GM18909 (cell line): ENCODE data around the gene HS3ST3A1.
"Not testable (repeated sequence)": the region's sequence is repeated elsewhere in the genome, so short reads cannot be mapped to it uniquely, and the experiment has no call there.

Experiments used
- ATAC-seq: cut with Tn5 transposase; IDR thresholded peaks from one replicate; pipeline ENCODE4 v1.9.1; 2021; ENCODE audit warnings: mild to moderate bottlenecking; ENCODE audit not compliant: unreplicated experiment, poor library complexity

HS3ST3A1 gene

GRCh38 chr17:13500947-13501346, 100.8 kb downstream of the HS3ST3A1 start:
- ATAC-seq = no peak

DNA sequence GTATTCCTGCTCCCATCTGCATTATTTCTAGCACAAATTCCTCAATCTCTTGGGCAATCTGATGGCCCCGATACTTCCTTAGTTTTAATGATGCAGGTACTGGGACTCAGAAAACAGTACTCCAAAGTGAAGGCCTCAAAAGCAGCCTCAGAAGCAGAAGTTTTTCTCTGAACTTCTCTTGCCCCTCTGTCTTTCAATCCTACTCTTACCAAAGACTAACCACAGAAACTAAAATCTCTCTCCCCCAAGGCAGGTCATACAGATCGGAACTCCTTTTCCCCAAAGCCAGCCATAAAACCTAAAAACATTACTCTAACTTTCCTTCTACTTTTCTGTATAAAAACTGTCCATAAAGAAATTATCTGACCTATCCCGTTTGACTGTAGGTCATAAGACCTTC, 103.5 kb downstream of the HS3ST3A1 start:
- no peak for ATAC-seq

DNA sequence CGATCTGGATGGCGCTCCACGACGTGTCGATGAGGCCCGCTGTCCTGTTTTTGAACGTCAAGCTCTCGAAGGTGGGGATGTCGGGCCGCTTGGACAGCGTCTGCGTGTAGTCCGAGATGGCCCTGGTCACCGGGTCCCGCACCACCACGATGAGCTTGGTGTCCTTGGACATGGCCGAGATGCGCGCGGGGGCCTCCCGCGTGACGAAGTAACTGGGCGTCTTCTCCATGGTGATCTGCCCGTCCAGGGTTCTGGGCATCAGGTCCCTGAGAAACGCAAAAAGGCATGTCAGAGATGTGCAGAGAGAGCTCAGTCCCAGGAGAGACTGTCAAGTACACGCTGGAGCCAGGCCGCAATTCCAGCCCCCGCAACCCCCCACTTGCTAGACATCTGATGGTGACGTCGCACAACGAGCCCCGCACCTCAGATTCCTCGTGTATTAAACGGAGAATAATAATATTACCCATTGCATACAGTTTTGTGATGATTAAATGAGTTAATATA, 105.1 kb downstream of the HS3ST3A1 start:
- not testable (repeated sequence) for ATAC-seq

DNA sequence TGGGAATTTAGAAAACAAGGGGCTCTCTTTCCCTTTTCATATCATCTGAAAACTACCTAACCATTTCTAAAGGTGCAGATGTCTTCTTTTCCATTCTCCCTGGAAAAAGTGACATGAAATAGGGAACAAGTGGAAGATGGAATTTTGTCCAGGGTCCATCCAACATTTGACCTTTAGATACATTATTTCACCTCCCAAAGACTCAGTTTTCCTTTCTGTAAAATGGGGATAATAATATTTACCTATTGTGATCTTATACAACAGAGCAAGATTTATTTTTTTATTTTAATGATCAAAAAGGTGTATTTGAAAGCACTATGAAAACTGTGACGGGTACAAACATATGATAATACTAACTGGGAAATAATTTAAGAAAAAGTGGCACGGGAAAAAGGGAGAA, 106.3 kb downstream of the HS3ST3A1 start:
- no peak for ATAC-seq

DNA sequence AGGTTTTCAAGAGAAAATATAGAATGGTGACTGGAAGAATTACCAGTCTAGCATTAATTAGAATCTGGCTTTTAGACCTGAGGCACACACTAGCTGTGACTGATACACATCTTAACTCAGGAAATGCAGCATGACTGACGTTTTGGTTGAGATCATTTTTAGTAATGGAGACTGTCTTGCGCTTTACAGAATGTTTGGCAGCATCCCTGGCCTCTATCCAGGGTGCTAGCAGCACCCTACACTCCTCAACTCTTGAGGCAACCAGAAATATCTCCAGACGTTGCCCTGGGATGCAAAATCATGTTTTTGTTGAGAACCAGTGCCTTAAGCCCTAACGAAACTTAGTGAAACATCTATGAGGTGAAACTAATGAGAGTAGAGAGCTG, 109.0 kb downstream of the HS3ST3A1 start:
- ATAC-seq = no peak

- no peak for ATAC-seq
These were observed 109.6 kb downstream of the HS3ST3A1 start for GRCh38 chr17:13491916-13492736.

DNA sequence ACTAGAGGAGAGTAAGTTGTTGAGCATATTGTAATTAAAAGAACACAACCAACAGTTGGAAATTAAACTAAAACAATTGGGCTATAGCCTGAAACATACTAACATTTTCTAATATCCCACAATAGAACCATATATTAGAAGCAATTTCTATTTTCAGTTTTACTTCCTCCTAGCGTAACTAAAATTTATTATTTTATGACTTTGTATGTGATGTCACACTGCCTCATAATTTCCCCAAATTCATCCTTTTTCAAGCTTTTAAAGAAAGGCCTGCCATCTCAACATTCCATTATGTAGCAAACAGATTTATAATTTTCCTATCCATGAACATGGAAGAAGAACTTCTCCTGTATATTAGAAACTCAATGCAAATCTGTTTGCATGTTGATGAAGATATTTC, 110.2 kb downstream of the HS3ST3A1 start:
- no peak for ATAC-seq

GRCh38 chr17:13490906-13491482, 110.7 kb downstream of the HS3ST3A1 start:
- no peak for ATAC-seq

- ATAC-seq = no peak
These were observed 111.3 kb downstream of the HS3ST3A1 start for GRCh38 chr17:13490427-13490826.

DNA sequence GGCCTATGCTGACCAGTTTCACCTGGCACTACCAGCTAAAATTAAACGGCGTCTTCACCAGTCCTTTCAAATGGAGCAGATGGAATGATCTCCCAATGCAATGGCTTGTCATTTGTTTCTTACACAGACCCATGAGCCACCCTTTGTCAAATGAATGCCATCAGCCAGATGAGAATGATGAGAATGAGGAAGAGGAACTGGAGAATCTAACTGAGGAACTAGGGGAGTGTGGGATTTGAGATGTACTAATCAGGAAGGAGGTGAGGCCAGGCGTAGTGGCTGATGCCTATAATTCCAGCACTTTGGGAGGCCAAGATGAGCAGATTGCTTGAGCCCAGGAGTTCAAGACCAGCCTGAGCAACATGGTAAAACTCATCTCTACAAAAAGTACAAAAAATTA, 116.4 kb downstream of the HS3ST3A1 start:
- ATAC-seq = no peak

DNA sequence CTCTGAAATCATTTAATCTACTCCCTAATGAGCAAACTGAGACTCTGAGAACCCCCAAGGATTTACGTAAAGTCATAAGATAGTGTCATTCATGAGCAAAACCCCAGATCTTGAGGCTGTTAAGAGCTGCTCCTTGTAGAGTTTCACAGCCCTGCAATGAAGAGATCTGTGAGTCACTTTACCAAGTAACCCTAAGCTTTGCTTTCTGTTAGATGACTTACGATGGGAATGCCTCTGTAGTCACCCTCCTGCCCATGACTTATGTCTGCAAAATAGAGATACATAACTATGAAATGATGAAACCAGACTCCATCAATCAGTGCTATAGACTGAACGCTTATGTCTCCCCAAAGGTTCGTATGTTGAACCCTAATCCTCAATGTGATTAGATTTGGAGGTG, 117.7 kb downstream of the HS3ST3A1 start:
- ATAC-seq = no peak

DNA sequence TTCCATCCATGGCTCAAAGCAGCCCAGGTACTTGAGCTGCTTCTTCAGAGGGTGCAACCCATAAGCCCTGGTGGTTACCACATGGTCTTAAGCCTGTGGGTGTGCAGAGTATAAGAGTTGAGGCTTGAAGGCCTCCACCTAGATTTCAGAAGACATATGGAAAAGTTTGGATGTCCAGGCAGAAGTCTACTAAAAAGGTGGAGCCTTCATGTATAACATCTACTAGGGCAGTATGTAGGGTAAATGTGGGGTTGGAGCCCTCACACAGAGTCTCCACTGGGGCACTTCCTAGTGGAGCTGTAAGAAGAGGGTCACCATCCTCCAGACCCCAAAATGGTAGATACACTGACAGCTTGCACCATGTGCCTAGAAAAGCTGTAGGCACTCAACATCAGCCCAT, 120.9 kb downstream of the HS3ST3A1 start:
- no peak for ATAC-seq

GRCh38 chr17:13478326-13478830, 123.4 kb downstream of the HS3ST3A1 start:
- ATAC-seq = no peak

DNA sequence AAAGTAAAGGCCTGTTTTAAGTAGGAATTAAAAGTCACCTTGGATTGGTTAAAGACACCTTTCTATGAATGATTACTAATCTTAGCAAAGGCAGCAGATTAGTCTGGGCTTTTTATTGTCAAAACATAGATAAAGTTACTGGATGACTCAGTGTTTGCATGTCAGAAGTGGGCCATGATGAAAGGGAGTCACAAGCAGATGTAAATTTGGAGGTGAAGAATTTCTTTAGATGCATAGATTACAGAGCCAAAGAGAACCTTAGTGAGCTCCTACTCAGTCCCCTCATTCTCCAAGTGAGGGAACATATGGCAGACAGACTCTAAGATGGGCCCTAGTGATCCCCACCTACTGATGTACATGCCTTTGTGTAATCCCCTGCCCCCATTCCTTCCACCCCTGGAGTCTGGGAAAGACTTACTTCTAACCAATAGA, 124.5 kb downstream of the HS3ST3A1 start:
- no peak for ATAC-seq

- no peak for ATAC-seq
These were observed 125.0 kb downstream of the HS3ST3A1 start for GRCh38 chr17:13476720-13477119.

- no peak for ATAC-seq
These were observed 126.0 kb downstream of the HS3ST3A1 start for GRCh38 chr17:13475574-13476223.

GRCh38 chr17:13474073-13474800, 127.5 kb downstream of the HS3ST3A1 start:
- ATAC-seq = no peak

DNA sequence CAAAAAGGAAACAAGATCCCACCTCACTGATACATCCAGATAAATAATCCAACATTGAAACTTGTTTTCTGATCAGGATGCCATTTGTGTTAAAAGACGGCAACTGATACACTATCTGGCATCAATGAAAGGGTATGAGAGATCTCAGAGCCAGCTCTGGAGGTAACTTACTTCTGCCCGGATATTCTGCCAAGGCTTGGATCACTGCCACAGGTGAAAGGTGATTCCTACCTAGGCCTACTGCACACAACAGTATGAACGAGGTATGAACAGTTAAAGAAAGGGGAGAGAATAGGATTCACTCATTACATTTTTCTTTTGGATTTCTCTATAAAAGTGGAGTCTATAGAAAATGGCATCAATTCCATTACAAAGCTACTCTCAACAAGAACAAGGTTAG, 136.1 kb downstream of the HS3ST3A1 start:
- no peak for ATAC-seq

- ATAC-seq = no peak
These were observed 139.0 kb downstream of the HS3ST3A1 start for GRCh38 chr17:13462673-13463124.

GRCh38 chr17:13462146-13462545, 139.6 kb downstream of the HS3ST3A1 start:
- no peak for ATAC-seq
